Stimulated activated naive CD4-positive, alpha-beta T cell (primary cell): ENCODE data around the gene CNNM1.

Source experiments
- DNase-seq, 6 experiments: peaks; one replicate each; lab custom pipeline; 2025; lab: John Stamatoyannopoulos, UW

CNNM1 gene

GRCh38 chr10:99337311-99337811, 8.2 kb downstream of the CNNM1 start:
- DNase-seq: no peak

GRCh38 chr10:99337901-99338300, 8.7 kb downstream of the CNNM1 start:
- no peak for DNase-seq

- DNase-seq: no peak
These were observed 9.9 kb downstream of the CNNM1 start for GRCh38 chr10:99339077-99339476.

GRCh38 chr10:99339563-99340047, 10.4 kb downstream of the CNNM1 start:
- no peak for DNase-seq

- DNase-seq: no peak
These were observed 11.5 kb downstream of the CNNM1 start for GRCh38 chr10:99340650-99341049.

GRCh38 chr10:99341248-99341647, 12.1 kb downstream of the CNNM1 start:
- DNase-seq: no peak

- DNase-seq: no peak
These were observed 12.8 kb downstream of the CNNM1 start for GRCh38 chr10:99341860-99342490.

GRCh38 chr10:99343262-99343661, 14.1 kb downstream of the CNNM1 start:
- DNase-seq: no peak

- no peak for DNase-seq
These were observed 15.6 kb downstream of the CNNM1 start for GRCh38 chr10:99344715-99345114.

GRCh38 chr10:99345350-99345749, 16.2 kb downstream of the CNNM1 start:
- DNase-seq: no peak

GRCh38 chr10:99346247-99346646, 17.1 kb downstream of the CNNM1 start:
- DNase-seq: no peak

- no peak for DNase-seq
These were observed 18.5 kb downstream of the CNNM1 start for GRCh38 chr10:99347672-99348071.

GRCh38 chr10:99353182-99353581, 24.0 kb downstream of the CNNM1 start:
- DNase-seq: no peak

- no peak for DNase-seq
These were observed 28.5 kb downstream of the CNNM1 start for GRCh38 chr10:99357691-99358090.

GRCh38 chr10:99358101-99358500, 28.9 kb downstream of the CNNM1 start:
- DNase-seq: no peak

- DNase-seq: no peak
These were observed 31.8 kb downstream of the CNNM1 start for GRCh38 chr10:99360934-99361333.

- no peak for DNase-seq
These were observed 35.0 kb downstream of the CNNM1 start for GRCh38 chr10:99364125-99364524.

- no peak for DNase-seq
These were observed 36.2 kb downstream of the CNNM1 start for GRCh38 chr10:99365311-99365710.

- no peak for DNase-seq
These were observed 36.6 kb downstream of the CNNM1 start for GRCh38 chr10:99365736-99366135.

GRCh38 chr10:99366666-99367065, 37.5 kb downstream of the CNNM1 start:
- DNase-seq: no peak

GRCh38 chr10:99368646-99369045, 39.5 kb downstream of the CNNM1 start:
- no peak for DNase-seq

GRCh38 chr10:99369126-99369525, 40.0 kb downstream of the CNNM1 start:
- no peak for DNase-seq

GRCh38 chr10:99369551-99369950, 40.4 kb downstream of the CNNM1 start:
- DNase-seq: no peak

- DNase-seq: no peak
These were observed 41.8 kb downstream of the CNNM1 start for GRCh38 chr10:99370993-99371392.
